Liver (tissue), 9 donors: ENCODE results near the gene TAF9. TPM values are rescaled to one million over a fixed set of nuclear protein-coding genes. Genes with fewer than 3 reads are reported as not detected.

Experiments used
- DNase-seq: peaks from one replicate; pipeline ENCODE4 v3.0.0-alpha.2; 2017; ENCODE audit warnings: low spot score
- H3K27ac ChIP-seq, 2 donors: one replicate each; pipeline ENCODE4 v1.7.0; 2013; ENCODE audit warnings: inconsistent platforms in 2 of 2, low read length in 2 of 2, control low read depth in 1 of 2, low read depth in 1 of 2, mild to moderate bottlenecking in 1 of 2
- H3K27me3 ChIP-seq, 4 donors: one replicate each; pipeline versions ENCODE4 v1.6.1 to v1.7.0; 2013; ENCODE audit warnings: low read length in 3 of 4, inconsistent platforms in 1 of 4, mild to moderate bottlenecking in 1 of 4, moderate library complexity in 1 of 4; ENCODE audit not compliant: control insufficient read depth in 4 of 4, insufficient read depth in 4 of 4
- H3K36me3 ChIP-seq, 4 donors: one replicate each; pipeline versions ENCODE4 v1.6.1 to v1.7.0; 2013; ENCODE audit warnings: low read length in 3 of 4, mild to moderate bottlenecking in 3 of 4, low read depth in 1 of 4, moderate library complexity in 1 of 4; ENCODE audit not compliant: control insufficient read depth in 4 of 4, insufficient read depth in 3 of 4
- H3K4me1 ChIP-seq, 4 donors: one replicate each; pipeline versions ENCODE4 v1.6.1 to v1.7.0; 2013; ENCODE audit warnings: low read length in 3 of 4, mild to moderate bottlenecking in 3 of 4, moderate library complexity in 1 of 4; ENCODE audit not compliant: control insufficient read depth in 4 of 4, insufficient read depth in 4 of 4
- H3K4me3 ChIP-seq, 3 donors: one replicate each; pipeline versions ENCODE4 v1.6.1 to v1.7.0; 2013; ENCODE audit warnings: low read length in 3 of 3, control low read depth in 1 of 3, low read depth in 1 of 3, mild to moderate bottlenecking in 1 of 3
- H3K9ac ChIP-seq, 2 donors: one replicate each; pipeline ENCODE4 v1.7.0; 2013; ENCODE audit warnings: low read length in 2 of 2, mild to moderate bottlenecking in 2 of 2, moderate library complexity in 2 of 2, control low read depth in 1 of 2, low read depth in 1 of 2
- H3K9me3 ChIP-seq, 4 donors: one replicate each; pipeline versions ENCODE4 v1.6.1 to v1.7.0; 2013; ENCODE audit warnings: low read length in 3 of 4; ENCODE audit not compliant: control insufficient read depth in 4 of 4
- ATF3 ChIP-seq: IDR thresholded peaks from 2 replicates; pipeline ENCODE4 v1.6.1; 2016; ENCODE audit warnings: antibody characterized with exemption
- CTCF ChIP-seq: fragments of 150-350 bp; IDR thresholded peaks from 2 replicates; pipeline ENCODE4 v1.5.1; 2017; ENCODE audit warnings: improper control_type of control experiment, low read depth, low read length; ENCODE audit not compliant: missing input control
- EGR1 ChIP-seq, 2 donors: IDR thresholded peaks; 2 replicates each; pipeline ENCODE4 v1.6.1; 2016 to 2018; ENCODE audit warnings: antibody characterized with exemption in 2 of 2, low read depth in 2 of 2
- FOXA1 ChIP-seq: IDR thresholded peaks from 2 replicates; pipeline ENCODE4 v1.6.1; 2016; ENCODE audit warnings: antibody characterized with exemption
- FOXA2 ChIP-seq: IDR thresholded peaks from 2 replicates; pipeline ENCODE4 v1.6.1; 2016; ENCODE audit warnings: antibody characterized with exemption
- GABPA ChIP-seq, 2 donors: IDR thresholded peaks in 1 of 2; conservative IDR thresholded peaks in 1 of 2; 2 replicates each; pipeline ENCODE4 v1.6.1; 2016; ENCODE audit warnings: antibody characterized with exemption in 2 of 2, mild to moderate bottlenecking in 1 of 2, moderate library complexity in 1 of 2
- HNF4A ChIP-seq, 2 donors: conservative IDR thresholded peaks; 2 replicates each; pipeline ENCODE4 v1.6.1; 2016; ENCODE audit warnings: antibody characterized with exemption in 2 of 2, mild to moderate bottlenecking in 2 of 2
- HNF4G ChIP-seq: IDR thresholded peaks from 2 replicates; pipeline ENCODE4 v1.6.1; 2016; ENCODE audit warnings: antibody characterized with exemption
- JUND ChIP-seq, 2 donors: IDR thresholded peaks; 2 replicates each; pipeline ENCODE4 v1.6.1; 2016; ENCODE audit warnings: antibody characterized with exemption in 2 of 2
- MAX ChIP-seq: IDR thresholded peaks from 2 replicates; pipeline ENCODE4 v1.6.1; 2016; ENCODE audit warnings: antibody characterized with exemption
- NR2F2 ChIP-seq: IDR thresholded peaks from 2 replicates; pipeline ENCODE4 v1.6.1; 2016; ENCODE audit warnings: antibody characterized with exemption
- RAD21 ChIP-seq, 2 donors: IDR thresholded peaks; 2 replicates each; pipeline ENCODE4 v1.6.1; 2016; ENCODE audit warnings: antibody characterized with exemption in 2 of 2, mild to moderate bottlenecking in 2 of 2
- REST ChIP-seq: IDR thresholded peaks from 2 replicates; pipeline ENCODE4 v1.6.1; 2016; ENCODE audit warnings: antibody characterized with exemption, mild to moderate bottlenecking
- RXRA ChIP-seq, 2 donors: IDR thresholded peaks; 2 replicates each; pipeline ENCODE4 v1.6.1; 2017 to 2018; ENCODE audit warnings: antibody characterized with exemption in 2 of 2, mild to moderate bottlenecking in 1 of 2
- SP1 ChIP-seq: IDR thresholded peaks from 2 replicates; pipeline ENCODE4 v1.6.1; 2018; ENCODE audit warnings: antibody characterized with exemption, mild to moderate bottlenecking
- TAF1 ChIP-seq: conservative IDR thresholded peaks from 2 replicates; pipeline ENCODE4 v1.6.1; 2016; ENCODE audit warnings: antibody characterized with exemption, mild to moderate bottlenecking
- YY1 ChIP-seq: IDR thresholded peaks from 2 replicates; pipeline ENCODE4 v1.6.1; 2016; ENCODE audit warnings: antibody characterized with exemption, mild to moderate bottlenecking
- ZBTB33 ChIP-seq: IDR thresholded peaks from 2 replicates; pipeline ENCODE4 v1.6.1; 2016; ENCODE audit warnings: antibody characterized with exemption
- WGBS: extraction: QIAGEN DNeasy Blood & Tissue Kit; methylation state at CpG from one replicate; pipeline ENCODE4 v1.1.7; 2013; 5-methylcytosine and 5-hydroxymethylcytosine counted together
- polyA plus RNA-seq, 2 donors: library from polyadenylated mRNA; stranded (reverse) in 1 of 2; unstranded in 1 of 2; fragments of 200-250 nt in 1 of 2; fragments of >200 nt in 1 of 2; fragmentation: Nextera tagmentation in 1 of 2; extraction: Ambion mirVana in 1 of 2; gene quantifications; one replicate each; pipeline versions ENCODE4 v1.2.1 to v1.2.3, GENCODE V29; 2013 to 2015
- total RNA-seq, 2 donors: library from RNA; depleted of rRNA; stranded (reverse); fragments of >200 nt; gene quantifications; one replicate each; pipeline ENCODE4 v1.2.3, GENCODE V29; 2014
- donor health status: healthy.
- donor health status: healthy.
- donor health status: healthy.
- donor health status: healthy.
- donor health status: healthy.

TAF9 gene
- total and polyA plus RNA-seq, 4 donors = 27.3 to 51.5 (median 34.7) TPM

- peaks cover 0 to 10% (median 1%) of the 10 kb centered on the region in 4 donors for H3K4me1 ChIP-seq
- H3K27me3 ChIP-seq = no peaks in the 10 kb centered on the region
- no peak overlapping the region for H3K27ac ChIP-seq
- H3K36me3 ChIP-seq = no peaks in the 10 kb centered on the region
- 87% methylated on average over 7 of the region's 7 CpGs for whole genome bisulfite sequencing
- TF ChIP-seq YY1 = no peak
- no peak for TF ChIP-seq CTCF
- no peak for TF ChIP-seq FOXA2
- TF ChIP-seq HNF4A (conservative IDR thresholded peaks at IDR 0.05) = no peak
- TF ChIP-seq EGR1 (IDR thresholded peaks at IDR 0.05; ENCODE audit: low read depth in 2 of 2) = no peak
- TF ChIP-seq ATF3 = no peak
- TF ChIP-seq TAF1 = no peak
- TF ChIP-seq ZBTB33 = no peak
- TF ChIP-seq RXRA (IDR thresholded peaks at IDR 0.05) = no peak
- no peak for TF ChIP-seq MAX
- TF ChIP-seq SP1 = no peak
- no peak for TF ChIP-seq RAD21 (IDR thresholded peaks at IDR 0.05)
- TF ChIP-seq FOXA1 = no peak
- TF ChIP-seq HNF4G = no peak
- no peak for TF ChIP-seq JUND (IDR thresholded peaks at IDR 0.05)
- TF ChIP-seq NR2F2 = no peak
- TF ChIP-seq GABPA (IDR thresholded peaks at IDR 0.05 in 1 of 2, conservative IDR thresholded peaks at IDR 0.05 in 1 of 2) = no peak
- TF ChIP-seq REST = no peak
- H3K9me3 ChIP-seq = no peaks in the 10 kb centered on the region
- H3K4me3 ChIP-seq = no peak overlapping the region
- DNase-seq = no peak
- no peak overlapping the region for H3K9ac ChIP-seq
Measured at GRCh38 chr5:69335341-69335935, 33.9 kb downstream of the TAF9 start.
